Small intestine (tissue), 7 donors: ENCODE measurements around the gene PCDHB6. TPM values are rescaled to one million over a fixed set of nuclear protein-coding genes. Genes with fewer than 3 reads are reported as not detected.
A peak's percentile ranks its signal among the peaks of the same experiment; 100 is the strongest.
"Not testable (repeated sequence)": the region's sequence is repeated elsewhere in the genome, so short reads cannot be mapped to it uniquely, and the experiment has no call there.

ENCODE experiments used
- DNase-seq, 2 donors: peaks; one replicate each; pipeline versions ENCODE4 v3.0.0 to v3.0.0-alpha.2; 2013
- FAIRE-seq: peaks from 2 replicates; lab custom pipeline; 2012; peaks lifted over from hg19 to GRCh38; lab: Jason Lieb, UNC
- H3K27ac ChIP-seq, 3 donors: one replicate each; pipeline ENCODE4 v1.5.1; 2013; ENCODE audit warnings: low read length in 2 of 3, mild to moderate bottlenecking in 2 of 3, control low read depth in 1 of 3, inconsistent platforms in 1 of 3, low read depth in 1 of 3, moderate library complexity in 1 of 3
- H3K27me3 ChIP-seq, 3 donors: one replicate each; pipeline ENCODE4 v1.6.1; 2013; ENCODE audit warnings: low read length in 3 of 3, inconsistent platforms in 1 of 3; ENCODE audit not compliant: control insufficient read depth in 3 of 3, insufficient read depth in 3 of 3
- H3K36me3 ChIP-seq, 3 donors: one replicate each; pipeline ENCODE4 v1.6.1; 2013; ENCODE audit warnings: low read length in 3 of 3, inconsistent platforms in 1 of 3, low read depth in 1 of 3, mild to moderate bottlenecking in 1 of 3, moderate library complexity in 1 of 3; ENCODE audit not compliant: control insufficient read depth in 3 of 3, insufficient read depth in 2 of 3
- H3K4me1 ChIP-seq, 3 donors: one replicate each; pipeline ENCODE4 v1.6.1; 2013; ENCODE audit warnings: low read length in 2 of 3, inconsistent platforms in 1 of 3, low read depth in 1 of 3, mild to moderate bottlenecking in 1 of 3, moderate library complexity in 1 of 3; ENCODE audit not compliant: control insufficient read depth in 3 of 3, insufficient read depth in 2 of 3
- H3K4me3 ChIP-seq, 3 donors: one replicate each; pipeline ENCODE4 v1.5.1; 2013; ENCODE audit warnings: low read length in 3 of 3, control low read depth in 1 of 3, inconsistent platforms in 1 of 3, low read depth in 1 of 3, mild to moderate bottlenecking in 1 of 3, moderate library complexity in 1 of 3
- H3K9me3 ChIP-seq, 2 donors: one replicate each; pipeline ENCODE4 v1.6.1; 2013; ENCODE audit warnings: low read depth in 1 of 2, low read length in 1 of 2; ENCODE audit not compliant: control insufficient read depth in 2 of 2, insufficient read depth in 1 of 2
- WGBS, 3 donors: extraction: QIAGEN DNeasy Blood & Tissue Kit; methylation state at CpG; one replicate each; pipeline ENCODE4 v1.1.7; 2013; 5-methylcytosine and 5-hydroxymethylcytosine counted together
- polyA plus RNA-seq, 4 donors: library from polyadenylated mRNA; stranded (reverse) in 3 of 4; unstranded in 1 of 4; fragments of 200-250 nt in 3 of 4; fragments of 120-200 nt in 1 of 4; gene quantifications; one replicate each; pipeline versions ENCODE4 v1.2.1 to v1.2.3, GENCODE V29; 2013
- donor health status: healthy with polysubstance abuse.
- donor health status: control.
- donor health status: control.
- donor health status: Bipolar disorder and iron deficiency.
- donor health status: healthy.

PCDHB6 gene
- polyA plus RNA-seq, 4 donors: 0.13 to 0.52 TPM; not detected in 2

DNA sequence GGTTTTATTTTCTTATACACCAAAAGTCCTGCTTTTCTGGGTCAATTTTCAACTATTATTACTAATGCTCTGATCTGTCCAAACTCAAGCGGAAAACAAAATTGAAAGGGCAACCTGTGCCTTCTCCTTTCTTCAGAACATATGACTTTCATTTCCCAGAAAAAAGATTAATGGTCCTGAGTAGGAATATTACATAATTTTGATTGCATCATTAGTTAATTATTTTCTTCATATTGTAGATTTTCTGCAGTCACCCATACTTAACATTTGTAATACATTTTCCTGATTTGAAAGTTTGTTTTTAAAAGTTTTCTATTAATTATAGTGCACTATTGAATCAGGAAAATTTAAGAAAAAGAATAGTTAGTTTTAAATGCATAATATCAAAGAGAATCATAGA is 26.1 kb downstream of the PCDHB6 start:
- H3K36me3 ChIP-seq: no peaks in the 10 kb centered on the region
- no peaks in the 10 kb centered on the region for H3K4me1 ChIP-seq
- H3K27ac ChIP-seq: no peak overlapping the region
- H3K4me3 ChIP-seq: no peak overlapping the region
- H3K9me3 ChIP-seq: peaks cover 0 to 32% of the 10 kb centered on the region in 2 donors
- peak; percentile 96 for FAIRE-seq
- WGBS, 3 donors: 65 to 72% (median 68%) methylated on average over 1 of the region's 1 CpG
- H3K27me3 ChIP-seq: no peaks in the 10 kb centered on the region
- DNase-seq: no peak

DNA sequence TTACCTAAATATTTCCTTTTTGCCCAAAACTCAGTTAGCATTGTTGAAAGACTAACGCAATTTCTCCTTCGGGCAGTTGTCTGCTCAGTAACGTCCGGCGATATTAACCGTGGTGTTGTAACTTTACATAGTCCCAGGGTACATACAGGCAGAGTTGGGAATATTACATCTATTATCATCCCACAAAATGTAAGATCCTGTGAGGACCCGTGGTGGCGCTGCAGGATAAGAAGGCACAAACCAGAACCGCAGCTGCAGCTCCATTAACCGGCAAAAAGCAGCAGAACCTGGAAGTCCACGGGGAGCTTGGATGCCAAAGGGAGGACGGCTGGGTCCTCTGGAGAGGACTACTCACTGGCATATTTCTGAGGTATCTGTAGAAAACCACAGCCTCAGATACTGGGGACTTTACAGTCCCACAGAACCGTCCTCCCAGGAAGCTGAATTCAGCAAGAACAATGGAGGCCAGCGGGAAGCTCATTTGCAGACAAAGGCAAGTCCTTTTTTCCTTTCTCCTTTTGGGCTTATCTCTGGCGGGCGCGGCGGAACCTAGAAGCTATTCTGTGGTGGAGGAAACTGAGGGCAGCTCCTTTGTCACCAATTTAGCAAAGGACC is 27.8 kb downstream of the PCDHB6 start, which contains the start of gene PCDHB8:
TSS of gene PCDHB8 (plus strand) at position 214 of the 615 bp plus-strand sequence. CDS start at position 459, 245 bp downstream.
- H3K27ac ChIP-seq, DNase-seq, H3K27me3 ChIP-seq, H3K36me3 ChIP-seq, H3K4me3 ChIP-seq, FAIRE-seq, H3K4me1 ChIP-seq: not testable (repeated sequence)
- peaks cover 0 to 37% of the 10 kb centered on the region in 2 donors for H3K9me3 ChIP-seq
- 26 to 42% (median 41%) methylated on average over 13 to 15 of the region's 18 CpGs for WGBS, 3 donors

DNA sequence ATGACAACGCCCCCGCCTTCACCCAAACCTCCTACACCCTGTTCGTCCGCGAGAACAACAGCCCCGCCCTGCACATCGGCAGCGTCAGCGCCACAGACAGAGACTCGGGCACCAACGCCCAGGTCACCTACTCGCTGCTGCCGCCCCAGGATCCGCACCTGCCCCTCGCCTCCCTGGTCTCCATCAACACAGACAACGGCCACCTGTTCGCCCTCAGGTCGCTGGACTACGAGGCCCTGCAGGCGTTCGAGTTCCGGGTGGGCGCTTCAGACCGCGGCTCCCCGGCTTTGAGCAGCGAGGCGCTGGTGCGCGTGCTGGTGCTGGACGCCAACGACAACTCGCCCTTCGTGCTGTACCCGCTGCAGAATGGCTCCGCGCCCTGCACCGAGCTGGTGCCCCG is 29.5 kb downstream of the PCDHB6 start:
- not testable (repeated sequence) for DNase-seq, H3K27ac ChIP-seq, H3K27me3 ChIP-seq, H3K36me3 ChIP-seq, H3K4me1 ChIP-seq, H3K4me3 ChIP-seq, FAIRE-seq
- WGBS, 3 donors: 49 to 64% (median 57%) methylated on average over 27 to 35 of the region's 39 CpGs
- peaks cover 0 to 37% of the 10 kb centered on the region in 2 donors for H3K9me3 ChIP-seq

DNA sequence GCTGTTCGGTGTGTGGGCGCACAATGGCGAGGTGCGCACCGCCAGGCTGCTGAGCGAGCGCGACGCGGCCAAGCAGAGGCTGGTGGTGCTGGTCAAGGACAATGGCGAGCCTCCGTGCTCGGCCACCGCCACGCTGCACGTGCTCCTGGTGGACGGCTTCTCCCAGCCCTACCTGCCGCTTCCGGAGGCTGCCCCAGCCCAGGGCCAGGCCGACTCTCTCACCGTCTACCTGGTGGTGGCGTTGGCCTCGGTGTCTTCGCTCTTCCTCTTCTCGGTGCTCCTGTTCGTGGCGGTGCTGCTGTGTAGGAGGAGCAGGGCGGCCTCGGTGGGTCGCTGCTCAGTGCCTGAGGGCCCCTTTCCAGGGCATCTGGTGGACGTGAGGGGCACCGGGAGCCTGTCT is 30.0 kb downstream of the PCDHB6 start:
- not testable (repeated sequence) for H3K36me3 ChIP-seq, DNase-seq, H3K27ac ChIP-seq, H3K27me3 ChIP-seq, FAIRE-seq, H3K4me3 ChIP-seq, H3K4me1 ChIP-seq
- 37 to 45% (median 42%) methylated on average over 11 to 27 of the region's 32 CpGs for WGBS, 3 donors
- peaks cover 0 to 34% of the 10 kb centered on the region in 2 donors for H3K9me3 ChIP-seq

DNA sequence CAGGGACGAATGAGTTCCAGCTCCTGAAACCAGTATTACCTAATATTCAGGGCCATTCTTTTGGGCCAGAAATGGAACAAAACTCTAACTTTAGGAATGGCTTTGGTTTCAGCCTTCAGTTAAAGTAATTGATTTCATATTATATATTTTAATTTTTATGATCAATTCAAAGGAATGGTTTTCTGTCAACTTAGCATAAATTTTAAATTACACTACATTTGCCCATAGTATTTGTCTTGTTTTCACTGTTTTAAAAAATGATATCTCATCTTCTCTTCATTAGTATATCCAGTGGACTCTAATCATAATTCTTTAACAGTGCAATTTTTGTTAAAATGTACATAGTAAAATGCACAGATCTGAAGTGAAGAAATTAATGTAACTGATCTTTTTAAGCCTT is 30.5 kb downstream of the PCDHB6 start:
- Histone ChIP-seq H3K27me3 (peaks cover 0 to 2% (median 0%) of the 10 kb centered on the region in 3 donors), H3K36me3 (no peaks in the 10 kb centered on the region), H3K4me3 (no peak overlapping the region), H3K9me3 (peaks cover 0 to 34% of the 10 kb centered on the region in 2 donors), H3K4me1 (no peaks in the 10 kb centered on the region), H3K27ac (no peak overlapping the region)
- DNase-seq: no peak
- WGBS, 3 donors: 52 to 71% (median 59%) methylated on average over 1 of the region's 1 CpG
- FAIRE-seq: no peak

DNA sequence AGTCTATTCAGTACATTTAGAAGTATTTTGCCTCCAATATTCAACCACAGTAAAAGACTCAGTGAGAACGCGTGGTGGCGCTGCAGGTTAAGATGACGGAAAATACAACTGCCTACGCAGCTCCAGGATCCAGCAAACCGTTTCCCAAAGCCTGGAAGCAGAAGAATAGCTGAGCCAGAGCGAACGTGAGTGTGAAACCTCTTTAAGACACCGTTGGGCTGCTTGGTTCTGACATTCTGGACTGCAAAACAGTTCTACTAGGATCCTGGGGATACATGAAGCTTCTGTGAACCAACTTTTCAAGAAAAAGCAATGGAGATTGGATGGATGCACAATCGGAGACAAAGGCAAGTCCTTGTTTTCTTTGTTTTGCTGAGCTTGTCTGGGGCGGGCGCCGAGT is 32.4 kb downstream of the PCDHB6 start, which contains the start of gene PCDHB16:
TSS of gene PCDHB16 (plus strand) at position 140 of the 400 bp plus-strand sequence. CDS start at position 313, 173 bp downstream.
- DNase-seq (no peak), FAIRE-seq (no peak)
- H3K27me3 ChIP-seq: peaks cover 0 to 2% (median 0%) of the 10 kb centered on the region in 3 donors
- H3K27ac ChIP-seq: no peak within 1 kb of the TSS
- no peaks in the 10 kb centered on the region for H3K4me1 ChIP-seq
- no peaks in the 10 kb centered on the region for H3K36me3 ChIP-seq
- peaks cover 0 to 40% of the 10 kb centered on the region in 2 donors for H3K9me3 ChIP-seq
- H3K4me3 ChIP-seq: peak within 1 kb of the TSS in 1 of 3 donors; percentile 5
- 15 to 31% (median 30%) methylated on average over 13 of the region's 13 CpGs for WGBS, 3 donors

DNA sequence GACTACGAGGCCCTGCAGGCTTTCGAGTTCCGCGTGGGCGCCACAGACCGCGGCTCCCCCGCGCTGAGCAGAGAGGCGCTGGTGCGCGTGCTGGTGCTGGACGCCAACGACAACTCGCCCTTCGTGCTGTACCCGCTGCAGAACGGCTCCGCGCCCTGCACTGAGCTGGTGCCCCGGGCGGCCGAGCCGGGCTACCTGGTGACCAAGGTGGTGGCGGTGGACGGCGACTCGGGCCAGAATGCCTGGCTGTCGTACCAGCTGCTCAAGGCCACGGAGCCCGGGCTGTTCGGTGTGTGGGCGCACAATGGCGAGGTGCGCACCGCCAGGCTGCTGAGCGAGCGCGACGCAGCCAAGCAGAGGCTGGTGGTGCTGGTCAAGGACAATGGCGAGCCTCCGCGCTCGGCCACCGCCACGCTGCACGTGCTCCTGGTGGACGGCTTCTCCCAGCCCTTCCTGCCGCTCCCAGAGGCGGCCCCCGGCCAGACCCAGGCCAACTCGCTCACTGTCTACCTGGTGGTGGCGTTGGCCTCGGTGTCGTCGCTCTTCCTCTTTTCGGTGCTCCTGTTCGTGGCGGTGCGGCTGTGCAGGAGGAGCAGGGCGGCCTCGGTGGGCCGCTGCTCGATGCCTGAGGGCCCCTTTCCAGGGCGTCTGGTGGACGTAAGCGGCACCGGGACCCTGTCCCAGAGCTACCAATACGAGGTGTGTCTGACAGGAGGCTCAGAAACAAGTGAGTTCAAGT is 34.4 kb downstream of the PCDHB6 start:
- not testable (repeated sequence) for H3K4me3 ChIP-seq, H3K36me3 ChIP-seq, H3K27me3 ChIP-seq, FAIRE-seq, DNase-seq, H3K4me1 ChIP-seq, H3K27ac ChIP-seq
- peaks cover 0 to 38% of the 10 kb centered on the region in 2 donors for H3K9me3 ChIP-seq
- 42 to 55% (median 55%) methylated on average over 24 to 58 of the region's 69 CpGs for WGBS, 3 donors

DNA sequence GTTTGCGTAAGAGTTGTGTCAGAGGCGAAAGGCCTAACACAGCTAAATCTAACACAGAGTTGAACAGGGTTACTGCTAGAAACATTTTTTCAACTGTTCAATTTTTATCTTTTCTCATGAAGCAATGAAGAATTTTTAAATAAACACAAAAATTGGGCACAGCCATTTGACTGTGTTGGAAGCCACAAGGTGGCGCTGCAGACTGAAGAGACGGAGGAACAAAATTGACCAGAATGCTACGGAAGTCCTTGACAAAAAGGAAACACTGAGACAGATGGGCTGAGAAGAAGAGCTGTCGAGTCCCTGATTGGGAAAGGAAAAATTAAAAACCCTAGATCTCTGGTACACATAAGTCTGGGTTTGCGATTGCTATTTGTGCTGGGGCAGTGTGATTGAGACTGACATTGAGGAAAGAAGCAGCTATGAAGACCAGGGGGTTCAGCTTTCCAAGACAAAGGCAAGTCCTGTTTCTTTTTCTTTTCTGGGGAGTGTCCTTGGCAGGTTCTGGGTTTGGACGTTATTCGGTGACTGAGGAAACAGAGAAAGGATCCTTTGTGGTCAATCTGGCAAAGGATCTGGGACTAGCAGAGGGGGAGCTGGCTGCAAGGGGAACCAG is 37.1 kb downstream of the PCDHB6 start, which contains the start of gene PCDHB9:
TSS of gene PCDHB9 (plus strand) at position 265 of the 616 bp plus-strand sequence. CDS start at position 423, 158 bp downstream.
- H3K4me3 ChIP-seq: no peak within 1 kb of the TSS
- peak in 1 of 2 donors; percentile 0 for DNase-seq
- no peak for FAIRE-seq

More for the DNA sequence above, 37.1 kb downstream of the PCDHB6 start, which contains the start of gene PCDHB9:
- WGBS, 3 donors: 19 to 37% (median 29%) methylated on average over 8 to 9 of the region's 9 CpGs
- Histone ChIP-seq H3K36me3 (no peaks in the 10 kb centered on the region), H3K27me3 (peaks cover 0 to 2% (median 0%) of the 10 kb centered on the region in 3 donors), H3K27ac (no peak within 1 kb of the TSS), H3K4me1 (no peaks in the 10 kb centered on the region), H3K9me3 (peaks cover 1 to 33% of the 10 kb centered on the region in 2 donors)
